Adrenal gland (tissue), 12 donors: ENCODE results near the gene MACF1. TPM values are rescaled to one million over a fixed set of nuclear protein-coding genes. Genes with fewer than 3 reads are reported as not detected.
A peak's percentile ranks its signal among the peaks of the same experiment; 100 is the strongest.

Source experiments
- DNase-seq, 7 donors: peaks; one replicate each; pipeline ENCODE4 v3.0.0-alpha.2; 2019 to 2020
- H3K27ac ChIP-seq, 5 donors: fragments of 200-600 bp; sonication (generic) in 4 of 5; 1 replicate in 3 of 5; 2 replicates in 2 of 5; pipeline versions ENCODE4 v1.5.1 to v1.8.0; 2016 to 2020; ENCODE audit warnings: mild to moderate bottlenecking in 1 of 5
- H3K27me3 ChIP-seq: fragments of 200-600 bp; 2 replicates; pipeline ENCODE4 v1.8.0; 2021
- H3K36me3 ChIP-seq, 2 donors: fragments of 200-600 bp; replicated peaks in 1 of 2; 1 replicate in 1 of 2; 2 replicates in 1 of 2; pipeline versions ENCODE4 v1.5.1 to v1.8.0; 2018 to 2022
- H3K4me1 ChIP-seq, 2 donors: fragments of 200-600 bp; replicated peaks in 1 of 2; 1 replicate in 1 of 2; 2 replicates in 1 of 2; pipeline versions ENCODE4 v1.5.1 to v1.8.0; 2018 to 2021
- H3K4me3 ChIP-seq, 4 donors: fragments of 200-600 bp; sonication (generic) in 3 of 4; one replicate each; pipeline ENCODE4 v1.5.1; 2016 to 2018
- H3K9me3 ChIP-seq, 3 donors: fragments of 200-600 bp; sonication (generic) in 1 of 3; replicated peaks in 1 of 3; 1 replicate in 2 of 3; 2 replicates in 1 of 3; pipeline versions ENCODE4 v1.5.1 to v1.8.0; 2016 to 2021
- POLR2A ChIP-seq, 2 donors: fragments of 450-650 bp; IDR thresholded peaks; one replicate each; pipeline ENCODE4 v1.6.1; 2017; ENCODE audit warnings: antibody characterized with exemption in 2 of 2, mild to moderate bottlenecking in 2 of 2, moderate library complexity in 1 of 2
- WGBS, 4 donors: extraction: QIAGEN DNeasy Blood & Tissue Kit in 2 of 4; methylation state at CpG; one replicate each; pipeline versions ENCODE4 v1.1.5 to v1.1.7; 2013 to 2017; 5-methylcytosine and 5-hydroxymethylcytosine counted together
- intact Hi-C, 2 donors: fragments of 100-400 bp; cut with DNase I; formaldehyde crosslinking; loops; one replicate each; pipeline versions ENCODE4 v1.14.1 to v1.15.0; 2022 to 2023
- polyA plus RNA-seq, 3 donors: library from polyadenylated mRNA; stranded (reverse); fragments of 200-250 nt in 2 of 3; fragments of 350-450 nt in 1 of 3; fragmentation: Illumina TruSeq in 1 of 3; extraction: RNeasy Lipid Tissue Mini Kit (QIAGEN cat#74804) in 1 of 3; gene quantifications; one replicate each; pipeline ENCODE4 v1.2.3, GENCODE V29; 2013 to 2014
- total RNA-seq, 9 donors: library from RNA; depleted of rRNA in 4 of 9; stranded (reverse); fragments of >200 nt in 4 of 9; fragments of 120-200 nt in 1 of 9; fragmentation: NEBNext Ultra II Directional in 1 of 9; extraction: Animal tissue kit (Norgen Biotek cat#: 25700) in 1 of 9; gene quantifications; one replicate each; pipeline versions ENCODE4 v1.1.0 to v1.2.4, GENCODE V29; 2013 to 2023
- TF ChIP-seq, protein P1 (sequence below), 6 experiments: fragments of 450-650 bp in 4 of 6; fragments of 200-600 bp in 2 of 6; sonication (generic) in 1 of 6; IDR thresholded peaks; 1 replicate in 5 of 6; 2 replicates in 1 of 6; pipeline versions ENCODE4 v1.5.1 to v1.8.0; 2016 to 2021; ENCODE audit warnings: antibody characterized with exemption in 6 of 6, mild to moderate bottlenecking in 2 of 6, moderate library complexity in 1 of 6
- donor health status: healthy with polysubstance abuse.
- donor health status: Bipolar disorder and iron deficiency.
- donor health status: DM: yes; HTN: yes; CAD: no.
- donor health status: DM: no; HTN: no; CAD: no.
- donor health status: DM: no; HTN: no; CAD: no.
- donor health status: DM: yes; HTN: yes; CAD: no.

MACF1 gene
- total and polyA plus RNA-seq, 12 donors, result 85.1 to 334 (median 219) TPM

DNA sequence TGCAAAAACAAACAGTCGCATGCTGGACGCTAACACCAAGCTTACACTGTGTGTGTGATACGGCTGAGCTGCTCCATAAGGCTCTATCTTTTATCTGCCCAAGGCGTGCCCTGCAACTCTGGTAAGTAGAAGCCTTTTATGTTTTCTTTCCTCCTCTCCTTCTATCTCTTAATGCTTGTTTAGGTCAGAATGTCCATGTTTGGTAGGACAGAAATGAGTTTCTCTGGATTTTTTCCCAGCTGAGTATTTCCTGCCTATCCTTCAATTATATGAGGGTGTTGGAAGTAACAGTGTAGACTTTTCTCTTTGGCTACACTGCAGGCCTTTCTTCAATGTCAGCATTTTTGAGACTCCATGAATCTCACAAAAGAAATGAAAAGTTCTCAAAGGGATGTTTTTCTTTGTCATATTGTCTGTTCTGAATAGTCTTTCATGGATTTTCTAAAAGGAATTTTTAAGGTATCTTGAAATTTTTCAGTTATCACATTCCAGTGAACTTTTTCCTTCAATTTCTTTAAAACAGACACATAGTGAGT lies 124.2 kb downstream of the MACF1 start:
- intact Hi-C loops, result loop anchor here in 1 of 2 donors (10.0 kb wide), 1 partner anchor 106 kb away; no protein-coding TSS in a partner anchor
- Histone ChIP-seq H3K9me3 (no peaks in the 10 kb centered on the region), H3K36me3 (peaks cover 0 to 70% of the 10 kb centered on the region in 2 donors), H3K27me3 (no peaks in the 10 kb centered on the region), H3K4me1 (peaks cover 0 to 5% of the 10 kb centered on the region in 2 donors), H3K4me3 (no peak overlapping the region), H3K27ac (peak overlapping the region in 1 of 5 donors; percentile 24)
- TF ChIP-seq POLR2A (IDR thresholded peaks at IDR 0.05), result no peak
- TF ChIP-seq, protein P1, sequence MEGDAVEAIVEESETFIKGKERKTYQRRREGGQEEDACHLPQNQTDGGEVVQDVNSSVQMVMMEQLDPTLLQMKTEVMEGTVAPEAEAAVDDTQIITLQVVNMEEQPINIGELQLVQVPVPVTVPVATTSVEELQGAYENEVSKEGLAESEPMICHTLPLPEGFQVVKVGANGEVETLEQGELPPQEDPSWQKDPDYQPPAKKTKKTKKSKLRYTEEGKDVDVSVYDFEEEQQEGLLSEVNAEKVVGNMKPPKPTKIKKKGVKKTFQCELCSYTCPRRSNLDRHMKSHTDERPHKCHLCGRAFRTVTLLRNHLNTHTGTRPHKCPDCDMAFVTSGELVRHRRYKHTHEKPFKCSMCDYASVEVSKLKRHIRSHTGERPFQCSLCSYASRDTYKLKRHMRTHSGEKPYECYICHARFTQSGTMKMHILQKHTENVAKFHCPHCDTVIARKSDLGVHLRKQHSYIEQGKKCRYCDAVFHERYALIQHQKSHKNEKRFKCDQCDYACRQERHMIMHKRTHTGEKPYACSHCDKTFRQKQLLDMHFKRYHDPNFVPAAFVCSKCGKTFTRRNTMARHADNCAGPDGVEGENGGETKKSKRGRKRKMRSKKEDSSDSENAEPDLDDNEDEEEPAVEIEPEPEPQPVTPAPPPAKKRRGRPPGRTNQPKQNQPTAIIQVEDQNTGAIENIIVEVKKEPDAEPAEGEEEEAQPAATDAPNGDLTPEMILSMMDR (IDR thresholded peaks at IDR 0.05), result no peak
- DNase-seq, result no peak
- WGBS, 4 donors, result 73 to 85% (median 84%) methylated on average over 4 of the region's 4 CpGs

DNA sequence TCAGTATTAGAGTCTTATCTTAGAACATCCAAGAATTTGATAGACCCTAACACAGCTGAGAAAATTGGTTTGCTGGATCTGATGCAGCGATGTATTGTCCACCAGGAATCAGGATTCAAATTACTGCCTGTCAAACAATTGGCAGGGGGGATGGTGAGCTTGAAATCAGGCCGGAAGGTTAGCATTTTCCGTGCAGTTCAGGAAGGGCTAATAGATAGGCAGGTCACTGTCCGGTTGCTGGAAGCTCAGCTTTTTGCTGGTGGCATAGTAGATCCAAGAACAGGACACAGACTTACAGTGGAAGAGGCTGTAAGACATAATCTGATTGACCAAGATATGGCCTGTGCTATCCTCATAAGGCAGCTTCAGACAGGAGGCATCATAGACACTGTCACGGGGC lies 127.2 kb downstream of the MACF1 start:
- no peak for DNase-seq
- Histone ChIP-seq H3K36me3 (peaks cover 0 to 40% of the 10 kb centered on the region in 2 donors), H3K4me3 (no peak overlapping the region), H3K27me3 (no peaks in the 10 kb centered on the region), H3K27ac (peak overlapping the region in 1 of 5 donors; percentile 27), H3K4me1 (peaks cover 0 to 5% of the 10 kb centered on the region in 2 donors), H3K9me3 (no peaks in the 10 kb centered on the region)
- TF ChIP-seq, protein P1 (IDR thresholded peaks at IDR 0.05), result no peak
- TF ChIP-seq POLR2A (IDR thresholded peaks at IDR 0.05), result no peak
- intact Hi-C loops, result no loop called here
- 78 to 93% (median 79%) methylated on average over 5 of the region's 5 CpGs for WGBS, 4 donors

DNA sequence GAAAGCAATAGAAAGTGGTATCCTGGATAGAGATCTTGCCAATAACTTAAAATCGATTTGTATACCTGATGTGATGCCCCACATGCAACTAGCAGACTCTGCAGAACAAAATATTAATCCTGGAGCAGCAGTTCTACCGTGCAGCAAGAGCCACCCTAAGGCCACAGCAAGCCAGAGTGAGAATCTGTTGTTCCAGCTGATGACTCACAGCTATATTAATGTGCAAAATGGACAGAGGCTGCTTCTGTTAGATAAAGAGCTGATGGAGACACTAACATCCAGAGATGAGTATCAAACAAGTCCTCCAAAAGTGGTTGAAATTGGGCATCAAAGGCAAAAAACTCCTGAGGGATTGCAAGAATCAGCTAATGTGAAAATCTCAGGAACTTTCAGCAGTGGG lies 127.8 kb downstream of the MACF1 start:
- Histone ChIP-seq H3K4me3 (no peak overlapping the region), H3K4me1 (peaks cover 0 to 5% of the 10 kb centered on the region in 2 donors), H3K36me3 (peaks cover 0 to 41% of the 10 kb centered on the region in 2 donors), H3K9me3 (no peaks in the 10 kb centered on the region), H3K27ac (no peak overlapping the region), H3K27me3 (no peaks in the 10 kb centered on the region)
- DNase-seq, result no peak
- intact Hi-C loops, result no loop called here
- WGBS, 4 donors, result 60 to 75% (median 69%) methylated on average over 2 of the region's 2 CpGs
- TF ChIP-seq POLR2A (IDR thresholded peaks at IDR 0.05), result no peak
- TF ChIP-seq, protein P1 (IDR thresholded peaks at IDR 0.05), result no peak

DNA sequence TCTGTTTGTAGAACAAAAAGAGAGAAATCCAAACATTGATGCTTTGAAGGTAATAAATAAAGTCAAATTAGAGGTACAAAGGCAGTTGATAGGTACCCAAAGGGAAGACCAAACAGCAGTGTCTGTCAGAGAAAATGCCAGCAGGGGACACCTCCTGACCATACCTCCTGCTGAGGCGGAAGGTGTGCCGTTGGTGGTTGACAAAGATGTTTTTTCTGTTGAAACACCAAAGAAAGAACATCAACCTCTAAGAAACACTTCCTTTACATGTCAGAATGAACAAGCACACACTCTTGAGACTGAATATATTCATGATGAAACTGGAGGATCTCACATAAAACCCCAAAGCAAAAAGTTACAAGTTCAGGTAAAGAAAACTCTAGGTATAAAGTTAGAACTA lies 128.3 kb downstream of the MACF1 start:
- Histone ChIP-seq H3K9me3 (no peaks in the 10 kb centered on the region), H3K36me3 (peaks cover 0 to 40% of the 10 kb centered on the region in 2 donors), H3K4me1 (peaks cover 0 to 5% of the 10 kb centered on the region in 2 donors), H3K4me3 (no peak overlapping the region), H3K27ac (no peak overlapping the region), H3K27me3 (no peaks in the 10 kb centered on the region)
- TF ChIP-seq POLR2A (IDR thresholded peaks at IDR 0.05), result no peak
- TF ChIP-seq, protein P1 (IDR thresholded peaks at IDR 0.05), result no peak
- intact Hi-C loops, result no loop called here
- DNase-seq, result no peak
- WGBS, 4 donors, result 82 to 95% (median 90%) methylated on average over 2 of the region's 2 CpGs
